Type B pancreatic cell (in vitro differentiated cells): ENCODE results near the gene LSM14A. TPM values are rescaled to one million over a fixed set of nuclear protein-coding genes. Genes with fewer than 3 reads are reported as not detected.
A peak's percentile ranks its signal among the peaks of the same experiment; 100 is the strongest.

Experiments
- DNase-seq: peaks from one replicate; pipeline ENCODE4 v3.0.0; 2021; ENCODE audit warnings: mixed read lengths; ENCODE audit not compliant: unreplicated experiment; ENCODE audit errors: extremely low spot score
- H3K27ac Mint-ChIP-seq: 2 replicates; pipeline ENCODE4 v1.8.0; 2021; ENCODE audit warnings: mild to moderate bottlenecking, mixed read lengths
- H3K27me3 Mint-ChIP-seq: 2 replicates; pipeline ENCODE4 v1.8.0; 2021; ENCODE audit warnings: mixed read lengths
- H3K36me3 Mint-ChIP-seq: 2 replicates; pipeline ENCODE4 v1.8.0; 2021; ENCODE audit warnings: mixed read lengths
- H3K4me1 Mint-ChIP-seq: one replicate; pipeline ENCODE4 v1.8.0; 2021; ENCODE audit warnings: mixed read lengths; ENCODE audit not compliant: unreplicated experiment
- H3K4me3 Mint-ChIP-seq: 2 replicates; pipeline ENCODE4 v1.8.0; 2021; ENCODE audit warnings: mild to moderate bottlenecking, mixed read lengths
- H3K9me3 Mint-ChIP-seq: 2 replicates; pipeline ENCODE4 v1.8.0; 2021; ENCODE audit warnings: mixed read lengths
- CTCF ChIP-seq: fragments of 200-600 bp; sonication (generic); conservative IDR thresholded peaks from 2 replicates; pipeline ENCODE4 v1.5.0; 2021; ENCODE audit warnings: antibody characterized with exemption, mild to moderate bottlenecking
- total RNA-seq: library from RNA; stranded (reverse); gene quantifications from 2 replicates; pipeline ENCODE4 v1.2.1, GENCODE V29; 2021; ENCODE audit warnings: low replicate concordance

The LSM14A gene
- total RNA-seq, 1 donor from 2014 or later: 112 TPM

GRCh38 chr19:34269489-34269888 is 97.2 kb downstream of the LSM14A start:
- H3K9me3 Mint-ChIP-seq: peaks cover 4% of the 10 kb centered on the region
- no peak for TF ChIP-seq CTCF
- H3K4me3 Mint-ChIP-seq: no peak overlapping the region
- peaks cover 12% of the 10 kb centered on the region for H3K36me3 Mint-ChIP-seq
- H3K27me3 Mint-ChIP-seq: no peaks in the 10 kb centered on the region
- DNase-seq: no peak
- H3K27ac Mint-ChIP-seq: peak overlapping the region; percentile 96
- H3K4me1 Mint-ChIP-seq: peaks cover 24% of the 10 kb centered on the region

- TF ChIP-seq CTCF: no peak
- Mint-ChIP-seq H3K27ac (peak overlapping the region; percentile 96), H3K27me3 (no peaks in the 10 kb centered on the region), H3K4me1 (peaks cover 24% of the 10 kb centered on the region), H3K9me3 (peaks cover 4% of the 10 kb centered on the region), H3K4me3 (peak overlapping the region; percentile 65), H3K36me3 (peaks cover 12% of the 10 kb centered on the region)
- DNase-seq: no peak
Measured at GRCh38 chr19:34269968-34270621, 97.8 kb downstream of the LSM14A start.

- DNase-seq: no peak
- no peaks in the 10 kb centered on the region for H3K27me3 Mint-ChIP-seq
- no peak overlapping the region for H3K4me3 Mint-ChIP-seq
- H3K9me3 Mint-ChIP-seq: peaks cover 4% of the 10 kb centered on the region
- peaks cover 18% of the 10 kb centered on the region for H3K36me3 Mint-ChIP-seq
- TF ChIP-seq CTCF: no peak
- H3K4me1 Mint-ChIP-seq: peaks cover 30% of the 10 kb centered on the region
- H3K27ac Mint-ChIP-seq: no peak overlapping the region
Measured at GRCh38 chr19:34273121-34273520, 100.8 kb downstream of the LSM14A start.

- no peaks in the 10 kb centered on the region for H3K27me3 Mint-ChIP-seq
- no peak for DNase-seq
- peaks cover 4% of the 10 kb centered on the region for H3K9me3 Mint-ChIP-seq
- no peak for TF ChIP-seq CTCF
- no peak overlapping the region for H3K4me3 Mint-ChIP-seq
- H3K27ac Mint-ChIP-seq: no peak overlapping the region
- peaks cover 18% of the 10 kb centered on the region for H3K36me3 Mint-ChIP-seq
- peaks cover 22% of the 10 kb centered on the region for H3K4me1 Mint-ChIP-seq
Measured at GRCh38 chr19:34274284-34274826, 102.1 kb downstream of the LSM14A start.

- no peak for DNase-seq
- no peaks in the 10 kb centered on the region for H3K27me3 Mint-ChIP-seq
- TF ChIP-seq CTCF: no peak
- no peak overlapping the region for H3K27ac Mint-ChIP-seq
- H3K4me1 Mint-ChIP-seq: peaks cover 17% of the 10 kb centered on the region
- peaks cover 1% of the 10 kb centered on the region for H3K9me3 Mint-ChIP-seq
- no peak overlapping the region for H3K4me3 Mint-ChIP-seq
- peaks cover 14% of the 10 kb centered on the region for H3K36me3 Mint-ChIP-seq
Measured at GRCh38 chr19:34274827-34275625, 102.7 kb downstream of the LSM14A start.
